KOPT-K1 (cell line): ENCODE results near the gene NMUR2.

Source experiments
- H3K27ac ChIP-seq: fragments of 200-600 bp; sonication (generic); 2 replicates; pipeline ENCODE4 v1.5.1; 2016; ENCODE audit warnings: antibody characterized with exemption, mild to moderate bottlenecking, low read depth, low read length; ENCODE audit not compliant: poor library complexity, severe bottlenecking
- H3K36me3 ChIP-seq: fragments of 200-600 bp; sonication (generic); 2 replicates; pipeline ENCODE4 v1.5.1; 2017; ENCODE audit warnings: antibody characterized with exemption, mild to moderate bottlenecking, low read length, moderate library complexity; ENCODE audit not compliant: insufficient read depth
- H3K9me3 ChIP-seq: fragments of 200-600 bp; sonication (generic); 2 replicates; pipeline ENCODE4 v1.5.1; 2017; ENCODE audit warnings: antibody characterized with exemption, low read length, mild to moderate bottlenecking; ENCODE audit not compliant: insufficient read depth, poor library complexity, severe bottlenecking

NMUR2 gene

GRCh38 chr5:152405145-152405544, at the start of gene NMUR2:
TSS of gene NMUR2 (minus strand) at chr5:152405279. CDS start at chr5:152405113, 166 bp downstream.
- Histone ChIP-seq H3K9me3 (no peaks in the 10 kb centered on the region), H3K36me3 (no peaks in the 10 kb centered on the region), H3K27ac (no peak within 1 kb of the TSS)

GRCh38 chr5:152443935-152444334, 38.9 kb upstream of the NMUR2 start:
- Histone ChIP-seq H3K27ac (no peak overlapping the region), H3K36me3 (no peaks in the 10 kb centered on the region), H3K9me3 (no peaks in the 10 kb centered on the region)

GRCh38 chr5:152439791-152440190, 34.7 kb upstream of the NMUR2 start:
- H3K9me3 ChIP-seq: no peaks in the 10 kb centered on the region
- no peaks in the 10 kb centered on the region for H3K36me3 ChIP-seq
- H3K27ac ChIP-seq: no peak overlapping the region

- Histone ChIP-seq H3K27ac (no peak overlapping the region), H3K36me3 (no peaks in the 10 kb centered on the region), H3K9me3 (no peaks in the 10 kb centered on the region)
Observed at GRCh38 chr5:152437866-152438265, 32.8 kb upstream of the NMUR2 start.

GRCh38 chr5:152427721-152428120, 22.6 kb upstream of the NMUR2 start:
- no peaks in the 10 kb centered on the region for H3K9me3 ChIP-seq
- no peak overlapping the region for H3K27ac ChIP-seq
- no peaks in the 10 kb centered on the region for H3K36me3 ChIP-seq

- H3K9me3 ChIP-seq: no peaks in the 10 kb centered on the region
- no peaks in the 10 kb centered on the region for H3K36me3 ChIP-seq
- H3K27ac ChIP-seq: no peak overlapping the region
Observed at GRCh38 chr5:152425083-152425482, 20.0 kb upstream of the NMUR2 start.

GRCh38 chr5:152424501-152424900, 19.4 kb upstream of the NMUR2 start:
- H3K27ac ChIP-seq: no peak overlapping the region
- H3K36me3 ChIP-seq: no peaks in the 10 kb centered on the region
- no peaks in the 10 kb centered on the region for H3K9me3 ChIP-seq

- Histone ChIP-seq H3K9me3 (no peaks in the 10 kb centered on the region), H3K27ac (no peak overlapping the region), H3K36me3 (no peaks in the 10 kb centered on the region)
Observed at GRCh38 chr5:152422081-152422480, 17.0 kb upstream of the NMUR2 start.

GRCh38 chr5:152412129-152412528, 7.0 kb upstream of the NMUR2 start:
- no peaks in the 10 kb centered on the region for H3K9me3 ChIP-seq
- no peaks in the 10 kb centered on the region for H3K36me3 ChIP-seq

GRCh38 chr5:152406082-152406481, 1.0 kb upstream of the NMUR2 start:
- H3K9me3 ChIP-seq: no peaks in the 10 kb centered on the region
- H3K27ac ChIP-seq: no peak overlapping the region
- no peaks in the 10 kb centered on the region for H3K36me3 ChIP-seq

More at GRCh38 chr5:152412129-152412528, 7.0 kb upstream of the NMUR2 start:
- H3K27ac ChIP-seq: no peak overlapping the region

- Histone ChIP-seq H3K27ac (no peak overlapping the region), H3K36me3 (no peaks in the 10 kb centered on the region), H3K9me3 (no peaks in the 10 kb centered on the region)
Observed at GRCh38 chr5:152404494-152404893, 585 bp downstream of the NMUR2 start.

- Histone ChIP-seq H3K27ac (no peak overlapping the region), H3K9me3 (no peaks in the 10 kb centered on the region), H3K36me3 (no peaks in the 10 kb centered on the region)
Observed at GRCh38 chr5:152403046-152403445, 2.0 kb downstream of the NMUR2 start.

- Histone ChIP-seq H3K27ac (no peak overlapping the region), H3K36me3 (no peaks in the 10 kb centered on the region), H3K9me3 (no peaks in the 10 kb centered on the region)
Observed at GRCh38 chr5:152400846-152401245, 4.2 kb downstream of the NMUR2 start.

- H3K9me3 ChIP-seq: no peaks in the 10 kb centered on the region
- no peak overlapping the region for H3K27ac ChIP-seq
- H3K36me3 ChIP-seq: no peaks in the 10 kb centered on the region
Observed at GRCh38 chr5:152397581-152397980, 7.5 kb downstream of the NMUR2 start.

- H3K27ac ChIP-seq: no peak overlapping the region
Observed at GRCh38 chr5:152393441-152393840, 11.6 kb downstream of the NMUR2 start.

GRCh38 chr5:152389208-152389849, 15.8 kb downstream of the NMUR2 start:
- Histone ChIP-seq H3K36me3 (no peaks in the 10 kb centered on the region), H3K27ac (no peak overlapping the region), H3K9me3 (no peaks in the 10 kb centered on the region)

More at GRCh38 chr5:152393441-152393840, 11.6 kb downstream of the NMUR2 start:
- Histone ChIP-seq H3K9me3 (no peaks in the 10 kb centered on the region), H3K36me3 (no peaks in the 10 kb centered on the region)
